SK-N-MC (cell line): ENCODE measurements around the gene RFWD3.

Experiments used
- EZH2 ChIP-seq: fragments of 200-600 bp; sonication (generic); IDR thresholded peaks from one replicate; pipeline ENCODE4 v1.6.1; 2017; ENCODE audit warnings: antibody characterized with exemption
- FOXP2 ChIP-seq: optimal IDR thresholded peaks from 2 replicates; pipeline ENCODE3; 2011; ENCODE audit warnings: mild to moderate bottlenecking, moderate library complexity; ENCODE audit not compliant: insufficient read depth; ENCODE audit errors: extremely low read length, control extremely low read depth
- POLR2AphosphoS5 ChIP-seq: IDR thresholded peaks from 2 replicates; pipeline ENCODE4 v1.6.1; 2012; ENCODE audit warnings: mild to moderate bottlenecking, low read depth, low read length, borderline replicate concordance

- no peak for TF ChIP-seq EZH2
- no peak for TF ChIP-seq POLR2AphosphoS5
- no peak for TF ChIP-seq FOXP2
Observed at GRCh38 chr16:74573622-74574021, 93.1 kb downstream of the RFWD3 start.
